ENCODE results near the gene BRPF3. TPM values are rescaled to one million over a fixed set of nuclear protein-coding genes. Genes with fewer than 3 reads are reported as not detected.

Gene BRPF3
- total and polyA plus RNA-seq, 2 of the 13 experiments (the other 11 are each of a cell fraction or from before 2014, with no cell fraction given): 12.3 to 22.9 TPM

GRCh38 chr6:36196880-36197548, 470 bp downstream of the BRPF3 start (continued):
- TF ChIP-seq ZNF891 (CRISPR knock-in tag; IDR thresholded peaks at IDR 0.05) (no peak), YEATS4 (CRISPR knock-in tag; IDR thresholded peaks at IDR 0.05; ENCODE audit: borderline replicate concordance) (peak; percentile 29; the same call in 1 of the 2 replicates), SRY (CRISPR knock-in tag; IDR thresholded peaks at IDR 0.05) (0 out of 2 replicates have a peak, but pooled peaks have one; percentile 19), ZNF615 (CRISPR knock-in tag; IDR thresholded peaks at IDR 0.05; ENCODE audit: borderline replicate concordance) (no peak), EEA1 (CRISPR knock-in tag; IDR thresholded peaks at IDR 0.05; ENCODE audit: borderline replicate concordance) (0 out of 2 replicates have a peak, but pooled peaks have one; percentile 43), MEIS2 (CRISPR knock-in tag; IDR thresholded peaks at IDR 0.05) (peak; percentile 32; the same call in 1 of the 2 replicates), PAWR (CRISPR knock-in tag; IDR thresholded peaks at IDR 0.05; ENCODE audit: borderline replicate concordance) (no peak), HNRNPLL (IDR thresholded peaks at IDR 0.05; ENCODE audit: low read depth, low read length, poor library complexity, severe bottlenecking) (no peak), ZNF512B (CRISPR knock-in tag; IDR thresholded peaks at IDR 0.05; ENCODE audit: borderline replicate concordance) (no peak), ZNF570 (CRISPR knock-in tag; IDR thresholded peaks at IDR 0.05; ENCODE audit: borderline replicate concordance) (no peak), ZNF556 (CRISPR knock-in tag; IDR thresholded peaks at IDR 0.05; ENCODE audit: borderline replicate concordance) (no peak), ZNF280D (CRISPR knock-in tag; IDR thresholded peaks at IDR 0.05) (no peak), HBP1 (CRISPR knock-in tag; IDR thresholded peaks at IDR 0.05; ENCODE audit: low read depth) (no peak), FOXJ3 (CRISPR knock-in tag; IDR thresholded peaks at IDR 0.05; ENCODE audit: borderline replicate concordance) (no peak), HES4 (CRISPR knock-in tag; IDR thresholded peaks at IDR 0.05; ENCODE audit: borderline replicate concordance) (peak; percentile 23; the same call in 1 of the 2 replicates), POGK (CRISPR knock-in tag; conservative IDR thresholded peaks at IDR 0.05) (peak; percentile 24; the same call in 1 of the 2 replicates), FOXO4 (CRISPR knock-in tag; conservative IDR thresholded peaks at IDR 0.05) (no peak)

Measured in HepG2 (cell line).